ENCODE data around the gene NBAS.

GRCh38 chr2:15554525-15555218 lies 6.5 kb downstream of the NBAS start:
- TF ChIP-seq POLR2AphosphoS5 (IDR thresholded peaks at IDR 0.05; ENCODE audit: low read depth, low read length) (no peak), CTCF (IDR thresholded peaks at IDR 0.05) (no peak), REST (IDR thresholded peaks at IDR 0.05; ENCODE audit: insufficient read depth in 1 of 2, low read depth in 2 of 2, low read length in 1 of 2) (no peak)

All from Panc1 (cell line).